GM19240 (cell line): ENCODE data around the gene IVNS1ABP.
A peak's percentile ranks its signal among the peaks of the same experiment; 100 is the strongest.

Experiments used
- DNase-seq: peaks from one replicate; pipeline ENCODE4 v3.0.0; 2011; ENCODE audit warnings: low spot score; ENCODE audit not compliant: insufficient read length

Gene IVNS1ABP

GRCh38 chr1:185293967-185294542 is 23.0 kb downstream of the IVNS1ABP start:
- no peak for DNase-seq

GRCh38 chr1:185292237-185292636 is 24.8 kb downstream of the IVNS1ABP start:
- no peak for DNase-seq

GRCh38 chr1:185291652-185292051 is 25.4 kb downstream of the IVNS1ABP start:
- no peak for DNase-seq

- DNase-seq, result no peak
Observed at GRCh38 chr1:185291159-185291558, 25.9 kb downstream of the IVNS1ABP start.

GRCh38 chr1:185289880-185290279 is 27.2 kb downstream of the IVNS1ABP start:
- DNase-seq, result no peak

- no peak for DNase-seq
Observed at GRCh38 chr1:185288435-185288834, 28.6 kb downstream of the IVNS1ABP start.

GRCh38 chr1:185287451-185287850 is 29.6 kb downstream of the IVNS1ABP start:
- DNase-seq, result no peak

GRCh38 chr1:185284533-185285276 is 32.3 kb downstream of the IVNS1ABP start:
- no peak for DNase-seq

- DNase-seq, result no peak
Observed at GRCh38 chr1:185284116-185284515, 32.9 kb downstream of the IVNS1ABP start.

- peak; percentile 4 for DNase-seq
Observed at GRCh38 chr1:185281245-185281644, 35.8 kb downstream of the IVNS1ABP start.

- DNase-seq, result no peak
Observed at GRCh38 chr1:185280589-185280988, 36.5 kb downstream of the IVNS1ABP start.

- no peak for DNase-seq
Observed at GRCh38 chr1:185279571-185279970, 37.5 kb downstream of the IVNS1ABP start.

GRCh38 chr1:185271921-185272320 is 45.1 kb downstream of the IVNS1ABP start:
- DNase-seq, result no peak

GRCh38 chr1:185268352-185268751 is 48.7 kb downstream of the IVNS1ABP start:
- no peak for DNase-seq

- no peak for DNase-seq
Observed at GRCh38 chr1:185267701-185268100, 49.3 kb downstream of the IVNS1ABP start.

GRCh38 chr1:185267301-185267700 is 49.7 kb downstream of the IVNS1ABP start:
- no peak for DNase-seq

- no peak for DNase-seq
Observed at GRCh38 chr1:185265314-185265713, 51.7 kb downstream of the IVNS1ABP start.

GRCh38 chr1:185263780-185264179 is 53.3 kb downstream of the IVNS1ABP start:
- DNase-seq, result no peak

GRCh38 chr1:185263292-185263691 is 53.8 kb downstream of the IVNS1ABP start:
- DNase-seq, result no peak

- DNase-seq, result no peak
Observed at GRCh38 chr1:185262151-185262550, 54.9 kb downstream of the IVNS1ABP start.

- no peak for DNase-seq
Observed at GRCh38 chr1:185260611-185261010, 56.4 kb downstream of the IVNS1ABP start.

- DNase-seq, result no peak
Observed at GRCh38 chr1:185258676-185259075, 58.4 kb downstream of the IVNS1ABP start.

GRCh38 chr1:185257950-185258208 is 59.2 kb downstream of the IVNS1ABP start:
- DNase-seq, result no peak
